Activated CD4-positive, alpha-beta T cell treated with anti-CD3 and anti-CD28 coated beads for 48 hours (primary cell): ENCODE measurements around the gene XPOT.

Experiments used
- DNase-seq: peaks from one replicate; pipeline ENCODE4 v3.0.0-alpha.2; 2020

The XPOT gene

GRCh38 chr12:64470495-64470894 lies 66.3 kb downstream of the XPOT start:
- no peak for DNase-seq

- no peak for DNase-seq
Observed at GRCh38 chr12:64473176-64473575, 69.0 kb downstream of the XPOT start.

GRCh38 chr12:64475518-64475917 lies 71.3 kb downstream of the XPOT start:
- DNase-seq: no peak

GRCh38 chr12:64476844-64477243 lies 72.7 kb downstream of the XPOT start:
- DNase-seq: no peak

GRCh38 chr12:64478661-64479060 lies 74.5 kb downstream of the XPOT start:
- no peak for DNase-seq

- no peak for DNase-seq
Observed at GRCh38 chr12:64480148-64480547, 76.0 kb downstream of the XPOT start.

GRCh38 chr12:64486657-64487056 lies 82.5 kb downstream of the XPOT start:
- DNase-seq: no peak

- no peak for DNase-seq
Observed at GRCh38 chr12:64491718-64492117, 87.5 kb downstream of the XPOT start.

- DNase-seq: no peak
Observed at GRCh38 chr12:64493513-64493912, 89.3 kb downstream of the XPOT start.

GRCh38 chr12:64494998-64495729 lies 91.0 kb downstream of the XPOT start:
- no peak for DNase-seq

- DNase-seq: no peak
Observed at GRCh38 chr12:64496839-64497400, 92.7 kb downstream of the XPOT start.

- no peak for DNase-seq
Observed at GRCh38 chr12:64497484-64497883, 93.3 kb downstream of the XPOT start.

- no peak for DNase-seq
Observed at GRCh38 chr12:64497903-64498302, 93.7 kb downstream of the XPOT start.

- no peak for DNase-seq
Observed at GRCh38 chr12:64500394-64500793, 96.2 kb downstream of the XPOT start.
